Neuronal stem cell (in vitro differentiated cells): ENCODE results near the gene WDFY3.
"Not testable (repeated sequence)": the region's sequence is repeated elsewhere in the genome, so short reads cannot be mapped to it uniquely, and the experiment has no call there.

Experiments used
- DNase-seq: peaks from one replicate; pipeline ENCODE4 v3.0.0-alpha.2; 2013; ENCODE audit warnings: low spot score
- H2AFZ ChIP-seq: one replicate; pipeline ENCODE4 v1.6.1; 2013; ENCODE audit warnings: mild to moderate bottlenecking, low read length, inconsistent platforms
- H2AK5ac ChIP-seq: 2 replicates; pipeline ENCODE4 v1.6.1; 2013; ENCODE audit warnings: low read depth, mild to moderate bottlenecking, inconsistent platforms, low read length, moderate library complexity, mixed read lengths
- H2BK120ac ChIP-seq: 2 replicates; pipeline ENCODE4 v1.6.1; 2013; ENCODE audit warnings: low read depth, mild to moderate bottlenecking, inconsistent platforms, low read length, moderate library complexity, mixed read lengths
- H2BK12ac ChIP-seq: one replicate; pipeline ENCODE4 v1.6.1; 2013; ENCODE audit warnings: low read length, inconsistent platforms
- H2BK15ac ChIP-seq: 2 replicates; pipeline ENCODE4 v1.6.1; 2013; ENCODE audit warnings: mild to moderate bottlenecking, low read length, inconsistent platforms, mixed read lengths
- H2BK5ac ChIP-seq: one replicate; pipeline ENCODE4 v1.6.1; 2013; ENCODE audit warnings: inconsistent platforms, mild to moderate bottlenecking, low read length, moderate library complexity
- H3K14ac ChIP-seq: one replicate; pipeline ENCODE4 v1.6.1; 2013; ENCODE audit warnings: low read length, inconsistent platforms
- H3K18ac ChIP-seq: 2 replicates; pipeline ENCODE4 v1.6.1; 2013; ENCODE audit warnings: low read length, inconsistent platforms
- H3K23ac ChIP-seq: 2 replicates; pipeline ENCODE4 v1.6.1; 2013; ENCODE audit warnings: low read depth, mild to moderate bottlenecking, mixed read lengths, low read length, inconsistent platforms; ENCODE audit not compliant: poor library complexity
- H3K27ac ChIP-seq: replicated peaks from 3 replicates; pipeline ENCODE4 v1.5.1; 2013; ENCODE audit warnings: low read length, inconsistent platforms
- H3K27me3 ChIP-seq, 3 experiments: 2 replicates each; pipeline ENCODE4 v1.6.1; 2013; ENCODE audit warnings: low read length in 3 of 3, mild to moderate bottlenecking in 2 of 3, inconsistent platforms in 1 of 3, low read depth in 1 of 3, mixed read lengths in 1 of 3, moderate library complexity in 1 of 3; ENCODE audit not compliant: control insufficient read depth in 3 of 3, insufficient read depth in 3 of 3
- H3K36me3 ChIP-seq, 2 donors: replicated peaks in 1 of 2; 2 replicates each; pipeline ENCODE4 v1.6.1; 2013; ENCODE audit warnings: low read length in 2 of 2; ENCODE audit not compliant: control insufficient read depth in 2 of 2, insufficient read depth in 2 of 2
- H3K4ac ChIP-seq: 2 replicates; pipeline ENCODE4 v1.6.1; 2013; ENCODE audit warnings: inconsistent platforms, mild to moderate bottlenecking, low read length, moderate library complexity
- H3K4me1 ChIP-seq, 2 donors: 1 replicate in 1 of 2; 2 replicates in 1 of 2; pipeline ENCODE4 v1.6.1; 2013; ENCODE audit warnings: low read length in 2 of 2, low read depth in 1 of 2; ENCODE audit not compliant: control insufficient read depth in 2 of 2, insufficient read depth in 1 of 2
- H3K4me2 ChIP-seq: one replicate; pipeline ENCODE4 v1.6.1; 2013; ENCODE audit warnings: mild to moderate bottlenecking, low read length, inconsistent platforms; ENCODE audit not compliant: insufficient read depth, poor library complexity, severe bottlenecking
- H3K4me3 ChIP-seq, 2 donors: 2 replicates each; pipeline ENCODE4 v1.5.1; 2013; ENCODE audit warnings: low read length in 2 of 2, mild to moderate bottlenecking in 2 of 2, inconsistent platforms in 1 of 2, moderate library complexity in 1 of 2
- H3K79me1 ChIP-seq: one replicate; pipeline ENCODE4 v1.6.1; 2013; ENCODE audit warnings: low read depth, mild to moderate bottlenecking, inconsistent platforms, low read length, moderate library complexity
- H3K9ac ChIP-seq: one replicate; pipeline ENCODE4 v1.6.1; 2013; ENCODE audit warnings: mild to moderate bottlenecking, low read depth, low read length, inconsistent platforms; ENCODE audit not compliant: poor library complexity
- H3K9me3 ChIP-seq, 2 donors: replicated peaks in 1 of 2; 2 replicates each; pipeline versions ENCODE3 to v1.6.1; 2013; ENCODE audit warnings: low read length in 2 of 2, mild to moderate bottlenecking in 2 of 2, inconsistent platforms in 1 of 2, low read depth in 1 of 2, mixed read lengths in 1 of 2, moderate library complexity in 1 of 2; ENCODE audit not compliant: control insufficient read depth in 2 of 2, insufficient read depth in 1 of 2
- H4K8ac ChIP-seq: one replicate; pipeline ENCODE4 v1.6.1; 2013; ENCODE audit warnings: low read depth, mild to moderate bottlenecking, inconsistent platforms, low read length, moderate library complexity
- H4K91ac ChIP-seq: one replicate; pipeline ENCODE4 v1.6.1; 2013; ENCODE audit warnings: low read length, low read depth, mild to moderate bottlenecking, inconsistent platforms; ENCODE audit not compliant: poor library complexity
- WGBS, 2 donors: extraction: QIAGEN DNeasy Blood & Tissue Kit; methylation state at CpG; one replicate each; pipeline ENCODE4 v1.1.7; 2013; ENCODE audit warnings: missing lambda C conversion rate in 2 of 2, mixed read lengths in 1 of 2; ENCODE audit not compliant: insufficient read length in 2 of 2, insufficient replicate concordance in 1 of 2; ENCODE audit errors: extremely low coverage in 2 of 2; 5-methylcytosine and 5-hydroxymethylcytosine counted together

The WDFY3 gene

DNA sequence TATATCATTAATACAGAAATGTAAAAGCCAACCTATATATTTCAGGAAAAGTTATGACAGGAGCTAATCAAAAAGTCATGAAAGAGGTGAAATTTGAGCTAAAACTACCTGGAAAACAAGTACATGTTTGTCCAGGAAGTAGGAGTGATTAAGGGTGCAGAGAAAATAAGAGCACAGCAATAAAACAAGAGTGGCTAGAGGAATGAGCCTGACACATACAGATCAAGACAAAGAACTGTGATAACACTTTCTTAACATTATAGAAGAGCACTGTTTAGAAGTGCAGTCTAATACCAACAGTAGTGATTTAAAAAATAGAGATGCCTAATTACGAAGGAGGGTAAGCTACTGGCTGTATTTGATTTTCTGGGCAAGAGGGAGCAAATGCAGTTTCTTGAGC, 125.1 kb downstream of the WDFY3 start:
- H3K23ac ChIP-seq: no peak overlapping the region
- H2AK5ac ChIP-seq: no peak overlapping the region
- H2BK12ac ChIP-seq: no peak overlapping the region
- H2AFZ ChIP-seq: no peak overlapping the region
- H3K4me3 ChIP-seq: no peak overlapping the region
- peaks cover 0 to 2% of the 10 kb centered on the region in 2 donors for H3K4me1 ChIP-seq
- H3K9me3 ChIP-seq: no peaks in the 10 kb centered on the region
- no peak overlapping the region for H3K4ac ChIP-seq
- no peak overlapping the region for H3K18ac ChIP-seq
- H4K91ac ChIP-seq: no peak overlapping the region
- H3K27me3 ChIP-seq: no peaks in the 10 kb centered on the region
- H2BK15ac ChIP-seq: no peak overlapping the region
- H3K79me1 ChIP-seq: no peaks in the 10 kb centered on the region
- no peak for DNase-seq
- no peak overlapping the region for H4K8ac ChIP-seq
- no peak overlapping the region for H2BK120ac ChIP-seq
- peaks cover 2 to 66% of the 10 kb centered on the region in 2 donors for H3K36me3 ChIP-seq
- no peak overlapping the region for H3K27ac ChIP-seq
- no peak overlapping the region for H3K9ac ChIP-seq
- no peak overlapping the region for H3K4me2 ChIP-seq
- WGBS, 2 donors: no CpG with 5 or more reads among the region's 1 CpG
- no peak overlapping the region for H2BK5ac ChIP-seq
- no peak overlapping the region for H3K14ac ChIP-seq

DNA sequence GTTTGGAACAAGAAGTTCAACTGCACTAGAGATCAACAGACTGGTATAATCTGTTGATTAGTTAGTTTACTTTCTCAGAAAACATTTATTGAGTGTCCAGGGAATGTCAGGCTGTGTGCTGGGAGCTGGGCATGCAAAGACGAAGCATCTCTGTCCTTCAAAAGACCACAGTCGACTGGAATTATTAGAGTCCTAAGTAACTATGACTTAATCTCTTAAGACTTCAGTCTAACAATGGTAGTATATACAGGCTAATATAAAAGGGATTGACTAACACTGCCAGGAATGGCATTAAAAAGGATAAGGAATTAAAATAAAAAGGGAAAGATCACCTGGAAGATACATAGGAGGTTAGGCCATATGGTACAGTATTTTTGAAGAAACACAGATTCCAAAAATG, 128.7 kb downstream of the WDFY3 start:
- H2BK120ac ChIP-seq: no peak overlapping the region
- DNase-seq: no peak
- H3K4ac ChIP-seq: no peak overlapping the region
- peaks cover 2 to 68% of the 10 kb centered on the region in 2 donors for H3K36me3 ChIP-seq
- no peak overlapping the region for H3K14ac ChIP-seq
- no peak overlapping the region for H2BK12ac ChIP-seq
- no peaks in the 10 kb centered on the region for H3K79me1 ChIP-seq
- H4K8ac ChIP-seq: no peak overlapping the region
- H3K27ac ChIP-seq: no peak overlapping the region
- H2BK15ac ChIP-seq: no peak overlapping the region
- WGBS, 2 donors: no CpG with 5 or more reads among the region's 2 CpGs
- H2BK5ac ChIP-seq: no peak overlapping the region
- no peaks in the 10 kb centered on the region for H3K9me3 ChIP-seq
- no peak overlapping the region for H3K4me3 ChIP-seq
- H2AK5ac ChIP-seq: no peak overlapping the region
- H3K27me3 ChIP-seq: no peaks in the 10 kb centered on the region
- no peak overlapping the region for H3K9ac ChIP-seq
- H3K18ac ChIP-seq: no peak overlapping the region
- H3K23ac ChIP-seq: no peak overlapping the region
- no peak overlapping the region for H3K4me2 ChIP-seq
- H2AFZ ChIP-seq: no peak overlapping the region
- H3K4me1 ChIP-seq: peaks cover 0 to 2% of the 10 kb centered on the region in 2 donors
- H4K91ac ChIP-seq: no peak overlapping the region

GRCh38 chr4:84829633-84830032, 136.9 kb downstream of the WDFY3 start:
- H2AK5ac ChIP-seq, H3K27me3 ChIP-seq, H3K9me3 ChIP-seq, H2BK5ac ChIP-seq, H3K4ac ChIP-seq, DNase-seq, H2BK120ac ChIP-seq, H3K4me3 ChIP-seq, H3K4me1 ChIP-seq, H3K4me2 ChIP-seq, H3K79me1 ChIP-seq, H2BK12ac ChIP-seq, H4K8ac ChIP-seq, H3K18ac ChIP-seq, H2BK15ac ChIP-seq, H2AFZ ChIP-seq, H3K9ac ChIP-seq, H3K14ac ChIP-seq, H3K23ac ChIP-seq, H3K27ac ChIP-seq, H4K91ac ChIP-seq: not testable (repeated sequence)
- WGBS, 2 donors: no CpG with 5 or more reads among the region's 6 CpGs
- peaks cover 3 to 64% of the 10 kb centered on the region in 2 donors for H3K36me3 ChIP-seq

DNA sequence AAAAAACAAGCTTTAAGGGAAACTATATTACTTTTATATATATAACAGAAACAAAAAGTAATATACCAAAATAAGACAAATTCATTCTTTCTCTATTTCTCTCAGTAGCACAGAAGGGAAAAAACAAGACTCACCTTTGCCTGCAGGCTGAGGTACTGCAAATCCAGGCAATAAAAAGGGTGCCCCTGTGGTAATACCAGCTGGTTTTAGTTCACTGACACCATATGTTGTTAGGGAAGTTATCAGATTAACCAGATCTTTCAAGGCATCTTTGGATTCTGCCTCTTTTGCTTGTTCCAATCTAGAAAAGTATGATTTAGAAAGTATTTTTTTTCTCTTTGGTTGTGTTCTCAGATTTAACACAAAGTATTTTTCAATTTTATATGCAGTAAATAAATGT, 139.8 kb downstream of the WDFY3 start:
- Histone ChIP-seq H3K9me3 (no peaks in the 10 kb centered on the region), H3K4me3 (no peak overlapping the region), H3K9ac (no peak overlapping the region), H2BK120ac (no peak overlapping the region), H2BK5ac (no peak overlapping the region), H3K14ac (no peak overlapping the region), H2AFZ (no peak overlapping the region), H3K27me3 (no peaks in the 10 kb centered on the region), H3K36me3 (peaks cover 3 to 50% of the 10 kb centered on the region in 2 donors), H3K4ac (no peak overlapping the region), H3K79me1 (no peaks in the 10 kb centered on the region), H3K27ac (no peak overlapping the region), H2BK15ac (no peak overlapping the region), H2AK5ac (no peak overlapping the region), H3K4me1 (no peaks in the 10 kb centered on the region), H3K18ac (no peak overlapping the region), H2BK12ac (no peak overlapping the region), H4K91ac (no peak overlapping the region), H3K4me2 (no peak overlapping the region), H3K23ac (no peak overlapping the region), H4K8ac (no peak overlapping the region)
- no peak for DNase-seq
